Renal cortical epithelial cell (primary cell): ENCODE data around the gene CAMK2N2. TPM values are rescaled to one million over a fixed set of nuclear protein-coding genes. Genes with fewer than 3 reads are reported as not detected.

Experiments used
- DNase-seq: peaks from one replicate; pipeline ENCODE4 v3.0.0-alpha.2; 2011; ENCODE audit warnings: low read depth
- total RNA-seq: library from RNA; depleted of rRNA; stranded (reverse); fragments of >200 nt; gene quantifications from 2 replicates; pipeline ENCODE4 v1.2.3, GENCODE V29; 2014

The CAMK2N2 gene
- total RNA-seq, 1 donor from 2014 or later = 0.10 TPM

DNA sequence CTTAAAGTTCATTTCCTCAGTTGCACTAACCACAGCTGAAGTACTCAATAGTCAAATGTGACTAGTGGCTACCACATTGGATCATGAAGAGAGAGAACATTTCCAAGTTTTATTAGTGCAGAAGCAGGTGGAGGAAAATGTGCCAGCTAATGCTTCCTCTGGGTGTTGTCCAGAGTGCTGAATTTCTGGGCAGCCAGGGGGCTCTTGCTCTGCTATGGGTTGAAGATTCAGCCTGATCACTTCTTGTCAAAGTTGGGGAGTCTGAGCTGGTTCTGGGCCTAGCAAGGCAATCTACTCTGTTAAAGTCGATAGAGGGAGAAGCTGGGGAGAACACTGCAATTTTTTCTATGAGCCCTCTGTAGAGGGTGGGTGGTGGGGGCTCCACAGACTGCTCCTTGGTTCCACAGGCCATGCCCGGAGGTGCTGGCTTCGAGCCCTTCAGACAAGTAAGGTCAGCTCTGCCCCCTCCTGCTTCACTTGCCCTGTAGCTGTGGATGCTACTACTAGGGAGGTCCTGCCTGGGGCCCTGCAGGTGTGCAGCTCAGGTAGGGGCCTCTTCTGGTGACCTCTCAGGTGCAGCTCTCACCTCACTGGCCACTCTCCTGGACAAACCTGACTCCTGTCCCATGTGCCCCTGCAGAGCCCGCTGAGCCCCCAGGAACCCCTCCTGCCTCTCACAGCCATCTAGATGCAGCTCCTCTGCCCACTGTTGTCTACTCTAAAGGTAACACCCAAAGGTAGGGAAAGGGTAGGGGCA lies 20.8 kb downstream of the CAMK2N2 start:
- DNase-seq = no peak

DNA sequence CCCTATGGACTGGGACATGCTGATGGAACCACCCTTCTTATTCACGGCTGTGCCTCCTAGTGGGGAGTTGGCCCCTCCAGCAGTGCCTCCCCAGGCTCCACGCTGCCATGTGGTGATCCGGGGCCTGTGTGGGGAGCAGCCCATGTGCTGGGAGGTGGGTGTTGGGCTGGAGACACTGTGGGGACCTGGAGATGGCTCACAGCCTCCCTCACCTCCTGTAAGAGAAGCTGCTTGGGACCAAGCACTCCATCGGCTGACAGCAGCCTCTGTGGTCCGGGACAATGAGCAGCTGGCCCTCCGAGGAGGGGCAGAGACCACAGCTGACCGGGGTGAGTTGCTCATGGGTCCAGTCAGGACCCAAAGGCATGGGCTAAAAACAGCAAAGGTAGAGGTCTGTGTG lies 21.6 kb downstream of the CAMK2N2 start:
- no peak for DNase-seq

DNA sequence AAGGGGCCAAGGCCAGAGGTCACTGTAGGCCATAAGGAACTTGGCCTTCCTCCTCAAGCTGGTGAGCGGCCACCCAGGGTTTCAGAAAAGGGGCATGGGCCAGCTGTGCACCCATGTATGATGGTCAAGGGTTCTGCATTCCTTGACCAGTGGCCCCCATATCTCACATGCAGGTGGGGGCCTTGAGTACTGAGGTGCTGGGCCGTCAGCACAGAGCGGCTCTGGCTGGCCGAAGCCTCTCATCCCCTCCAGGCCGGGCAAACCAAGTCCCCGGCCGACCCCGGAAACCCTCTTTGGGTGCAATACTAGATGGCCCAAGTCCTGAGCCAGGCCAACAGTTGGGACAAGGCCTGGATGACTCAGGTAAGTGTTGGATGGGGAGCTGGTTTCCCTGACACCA lies 22.1 kb downstream of the CAMK2N2 start:
- DNase-seq = no peak

DNA sequence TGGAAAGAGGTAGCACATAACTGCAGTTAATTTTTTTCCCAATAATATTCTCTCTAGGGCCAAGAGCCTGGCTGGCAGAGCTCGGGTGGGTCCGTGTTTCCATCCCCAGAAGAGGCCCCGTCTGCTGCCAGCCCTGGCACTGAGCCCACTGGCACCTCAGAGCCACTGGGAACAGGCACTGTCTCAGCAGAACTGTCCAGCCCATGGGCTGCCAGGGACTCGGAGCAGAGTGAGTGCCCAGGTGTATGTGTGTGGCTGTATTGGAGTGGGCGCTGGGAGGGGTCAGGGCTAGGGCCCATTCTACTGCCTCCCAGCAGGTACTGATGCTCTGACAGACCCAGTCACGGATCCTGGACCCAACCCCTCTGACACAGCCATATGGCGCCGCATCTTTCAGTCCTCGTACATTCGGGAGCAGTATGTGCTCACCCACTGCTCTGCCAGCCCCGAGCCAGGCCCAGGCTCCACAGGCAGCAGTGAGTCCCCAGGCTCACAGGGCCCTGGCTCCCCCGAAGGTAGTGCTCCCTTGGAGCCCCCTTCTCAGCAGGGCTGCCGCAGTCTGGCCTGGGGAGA lies 23.0 kb downstream of the CAMK2N2 start:
- no peak for DNase-seq

DNA sequence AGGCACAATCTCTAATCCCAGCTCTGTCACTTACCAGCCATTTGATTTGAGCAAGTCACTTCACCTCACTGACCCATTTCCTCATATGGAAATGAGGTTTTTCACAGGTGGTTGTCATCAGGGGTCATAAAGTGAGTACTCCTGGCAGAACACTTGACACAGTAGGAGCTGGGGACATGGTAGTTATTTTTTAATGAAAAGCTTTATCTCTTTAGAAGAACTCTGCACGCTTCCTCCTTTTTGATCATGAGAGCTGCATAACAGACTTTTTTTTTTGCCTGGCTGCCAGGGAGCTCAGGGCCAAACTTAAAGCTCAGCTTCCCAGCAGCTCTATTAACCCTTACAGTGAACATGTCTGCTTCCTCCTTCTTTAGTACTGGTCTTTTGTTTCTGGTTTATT lies 23.5 kb downstream of the CAMK2N2 start:
- DNase-seq = no peak

DNA sequence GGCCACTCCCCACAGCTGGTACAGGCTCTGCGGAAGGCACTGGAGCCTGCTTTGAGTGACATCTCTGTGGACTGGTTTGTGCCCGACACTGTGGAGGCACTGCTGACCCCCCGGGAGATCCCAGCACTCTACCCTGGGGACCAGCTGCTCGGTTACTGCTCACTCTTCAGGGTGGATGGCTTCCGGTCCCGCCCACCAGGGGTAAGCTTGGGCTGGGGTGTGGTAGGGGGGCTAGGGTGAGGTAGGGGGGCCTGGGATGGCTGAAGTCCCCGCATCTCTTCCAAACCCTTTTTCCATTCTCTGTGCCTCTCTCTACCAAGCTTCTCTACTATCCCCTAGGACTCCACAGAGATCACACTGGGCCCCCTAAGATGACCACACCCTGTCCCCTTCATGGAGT lies 24.1 kb downstream of the CAMK2N2 start:
- no peak for DNase-seq

DNA sequence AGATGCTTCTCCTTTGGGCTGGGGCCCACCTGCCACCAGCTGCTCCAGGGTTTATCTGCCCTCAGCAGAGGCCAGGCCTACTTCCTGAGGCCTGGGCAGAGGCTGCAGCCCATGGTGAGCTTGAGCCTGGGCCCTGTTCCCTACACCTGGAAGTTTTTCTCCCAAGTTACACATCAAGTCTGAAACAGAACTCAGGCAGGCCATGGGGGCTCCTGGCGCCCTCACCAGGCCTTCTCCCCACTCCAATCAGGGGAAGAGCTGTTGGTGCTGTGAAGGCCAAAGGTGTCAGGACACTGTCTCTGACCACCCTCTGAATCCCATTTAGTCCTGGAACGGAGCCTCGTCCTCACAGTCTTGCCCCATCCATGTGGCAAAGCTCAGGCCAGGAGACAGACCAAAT lies 24.7 kb downstream of the CAMK2N2 start:
- no peak for DNase-seq

DNA sequence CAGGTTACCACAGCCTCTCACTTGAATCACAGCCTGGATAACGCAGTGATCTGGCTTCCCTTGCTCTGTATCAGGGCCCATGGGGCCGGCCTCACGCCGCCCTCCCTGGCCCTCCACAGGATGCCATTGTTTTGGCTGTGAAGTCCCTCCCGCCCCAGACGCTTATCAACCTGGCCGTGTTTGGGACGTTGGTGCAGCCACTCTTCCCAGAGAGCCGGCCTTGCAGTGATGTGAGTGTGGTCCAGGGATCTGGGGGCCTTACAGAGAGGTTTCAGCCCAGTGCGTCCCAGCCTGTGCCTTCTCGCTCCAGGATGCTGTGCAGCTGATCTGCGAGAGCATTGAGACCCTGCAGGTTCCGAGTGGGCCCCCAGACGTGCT lies 25.3 kb downstream of the CAMK2N2 start:
- no peak for DNase-seq

DNA sequence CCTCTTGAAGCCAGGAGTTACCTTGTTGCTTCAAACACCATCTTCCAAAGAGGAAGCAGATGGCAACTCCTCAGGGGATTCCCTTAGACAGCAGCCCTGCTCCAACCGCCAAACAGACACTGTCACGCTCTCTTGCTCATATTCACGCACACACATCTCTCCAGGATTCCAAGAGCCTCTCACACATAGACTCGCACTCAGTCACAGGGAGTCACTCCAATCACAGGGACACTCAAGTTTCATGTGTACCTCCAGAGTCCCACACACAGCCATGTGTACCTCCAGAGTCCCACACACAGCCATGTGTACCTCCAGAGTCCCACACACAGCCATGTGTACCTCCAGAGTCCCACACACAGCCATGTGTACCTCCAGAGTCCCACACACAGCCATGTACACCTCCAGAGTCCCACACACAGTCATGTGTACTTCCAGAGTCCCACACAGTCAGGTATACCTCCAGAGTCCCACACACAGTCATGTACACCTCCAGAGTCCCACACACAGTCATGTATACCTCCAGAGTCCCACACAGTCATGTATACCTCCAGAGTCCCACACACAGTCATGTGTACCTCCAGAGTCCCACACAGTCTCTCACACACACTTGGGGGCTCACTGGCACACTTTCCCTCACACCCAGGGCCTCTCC lies 25.8 kb downstream of the CAMK2N2 start:
- DNase-seq = no peak

DNA sequence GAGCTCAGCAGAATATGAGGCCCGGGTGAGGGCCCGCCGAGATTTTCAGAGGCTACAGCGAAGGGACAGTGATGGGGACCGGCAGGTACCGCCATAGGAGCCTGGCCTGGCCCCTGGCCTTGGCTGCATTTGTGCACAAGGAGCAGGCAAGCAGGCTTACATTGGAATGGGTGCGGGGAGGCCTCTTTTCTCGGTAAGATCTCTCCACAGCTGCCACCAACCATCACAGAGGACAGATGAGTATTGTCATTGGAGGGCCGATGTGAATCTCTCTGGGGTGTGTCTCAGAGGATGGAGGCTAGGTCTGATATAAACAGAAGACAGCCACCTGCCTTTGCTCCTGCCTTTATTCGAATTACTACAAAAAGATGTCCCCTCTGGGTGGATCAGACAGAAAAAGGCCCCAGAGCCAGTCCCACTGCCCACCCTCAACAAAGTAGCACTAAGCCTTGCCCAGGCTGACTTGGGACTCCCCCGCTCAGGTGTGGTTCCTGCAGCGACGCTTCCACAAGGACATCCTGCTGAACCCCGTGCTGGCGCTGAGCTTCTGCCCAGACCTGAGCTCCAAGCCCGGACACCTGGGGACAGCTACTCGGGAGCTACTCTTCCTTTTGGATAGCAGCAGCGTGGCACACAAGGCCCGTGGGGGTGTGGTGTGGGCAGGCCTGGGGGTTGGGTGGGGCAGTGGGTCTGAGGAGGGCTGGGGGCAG lies 26.5 kb downstream of the CAMK2N2 start:
- DNase-seq = no peak

DNA sequence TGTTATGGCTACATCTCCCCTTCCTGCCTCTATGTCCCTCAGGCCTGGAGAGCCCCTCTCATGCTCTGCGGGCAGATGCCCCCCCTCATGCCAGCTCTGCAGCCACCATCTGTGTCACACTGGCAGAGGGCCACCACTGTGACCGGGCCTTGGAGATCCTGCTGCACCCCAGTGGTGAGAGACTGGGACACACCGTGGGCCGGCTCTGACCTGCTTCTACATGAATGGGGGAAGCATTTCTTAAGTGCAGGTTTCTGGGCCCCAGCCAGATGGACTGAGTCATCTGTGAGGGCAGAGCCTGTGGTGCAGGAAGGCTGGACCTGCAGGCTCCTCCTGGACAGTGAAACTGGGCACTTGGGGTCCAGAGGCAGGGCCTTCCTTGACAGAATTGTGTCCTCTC lies 27.1 kb downstream of the CAMK2N2 start:
- peak; percentile 92 for DNase-seq

DNA sequence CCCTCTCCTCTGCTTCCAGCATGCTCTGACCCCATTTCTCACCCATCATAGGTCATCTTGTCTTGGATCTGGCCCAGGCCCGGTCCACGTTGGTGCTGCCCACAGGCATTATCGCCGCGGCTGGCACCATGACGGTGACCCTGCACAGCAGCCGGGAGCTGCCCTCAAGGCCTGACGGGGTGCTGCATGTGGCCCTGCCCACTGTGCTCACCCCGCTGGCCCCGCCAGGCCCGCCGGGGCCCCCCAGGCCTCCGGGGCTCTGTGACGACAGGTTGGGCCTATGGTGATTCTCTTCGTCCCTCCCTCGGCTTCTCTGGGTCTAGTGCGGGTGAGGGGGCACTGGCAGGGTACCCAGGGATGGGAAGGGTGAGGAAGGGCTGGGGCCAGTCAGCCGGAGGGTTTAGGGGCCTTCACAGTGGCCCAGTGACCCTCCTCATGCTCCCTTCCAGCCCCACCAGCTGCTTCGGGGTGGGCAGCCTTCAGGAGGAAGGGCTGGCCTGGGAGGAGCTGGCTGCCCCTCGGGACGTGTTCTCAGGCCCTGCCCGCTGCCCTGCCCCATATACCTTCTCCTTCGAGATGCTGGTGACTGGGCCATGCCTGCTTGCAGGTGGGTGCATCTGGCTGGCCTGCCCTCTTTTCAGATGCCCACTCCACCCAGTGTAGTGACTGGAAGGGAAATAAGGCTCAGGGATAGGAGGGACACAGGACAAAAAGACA lies 28.1 kb downstream of the CAMK2N2 start:
- DNase-seq = no peak

DNA sequence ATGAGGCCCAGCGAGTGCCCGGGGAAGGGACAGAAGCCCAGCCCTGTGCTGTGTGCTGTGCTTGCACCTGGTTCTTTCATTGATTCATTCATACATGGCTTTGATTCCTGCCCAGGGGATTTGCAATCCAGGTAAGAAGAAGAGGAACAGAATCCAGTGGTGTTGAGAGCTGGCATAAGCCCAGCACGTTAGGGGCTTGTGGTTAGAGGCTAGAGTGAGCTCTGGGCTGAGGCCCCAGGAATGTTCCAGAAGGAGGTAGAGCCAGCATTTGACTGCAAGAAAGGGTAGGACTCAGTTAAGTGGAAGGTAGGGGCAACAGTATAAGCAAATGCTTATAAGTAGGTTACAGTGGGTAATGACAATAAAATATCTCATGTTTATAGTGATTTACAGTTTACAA lies 29.7 kb downstream of the CAMK2N2 start:
- peak; percentile 16 for DNase-seq

DNA sequence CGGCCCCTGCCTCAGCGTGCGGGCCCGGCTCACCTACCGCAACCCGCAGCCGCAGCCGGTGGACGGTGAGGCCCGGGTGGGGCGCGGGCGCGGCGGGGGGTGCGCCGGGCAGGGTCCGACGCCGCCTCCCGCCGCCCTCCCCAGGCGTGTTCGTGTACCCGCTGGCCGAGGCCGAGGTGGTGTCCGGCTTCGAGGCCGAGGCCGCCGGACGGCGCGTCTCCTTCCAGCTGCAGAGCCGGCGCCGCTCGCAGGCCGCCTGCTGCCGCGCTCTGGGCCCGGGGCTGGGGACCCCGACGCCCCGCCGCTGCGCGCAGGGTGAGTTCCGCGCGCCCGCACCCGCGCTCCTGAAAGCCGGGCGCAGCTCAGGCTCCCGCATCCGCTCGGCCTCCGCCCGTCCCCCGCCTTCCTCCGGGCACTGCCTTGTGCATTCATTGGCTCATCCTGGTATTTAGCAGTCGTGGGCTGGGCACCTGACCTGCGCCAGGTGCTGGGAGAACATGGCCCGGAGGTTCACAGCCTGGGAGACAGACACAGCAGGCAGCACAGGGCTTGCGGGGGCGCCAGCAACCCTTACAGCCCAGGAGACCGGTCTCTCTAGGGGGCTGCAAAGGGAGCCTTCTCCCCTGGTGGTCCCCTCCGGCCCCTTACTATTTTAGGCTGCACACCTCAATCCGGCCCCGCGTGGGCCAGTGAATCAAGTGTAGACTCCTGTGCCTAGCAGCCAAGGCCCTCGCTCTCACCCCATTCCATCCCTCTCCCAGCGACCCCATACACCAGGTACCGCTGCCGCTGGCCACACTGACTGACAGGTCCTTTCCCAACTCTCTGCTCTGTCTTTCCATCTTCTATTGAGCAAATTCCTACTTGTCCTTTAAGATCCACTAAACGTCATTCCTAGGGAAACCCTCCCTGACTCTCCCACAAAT lies 30.5 kb downstream of the CAMK2N2 start:
- DNase-seq = no peak

DNA sequence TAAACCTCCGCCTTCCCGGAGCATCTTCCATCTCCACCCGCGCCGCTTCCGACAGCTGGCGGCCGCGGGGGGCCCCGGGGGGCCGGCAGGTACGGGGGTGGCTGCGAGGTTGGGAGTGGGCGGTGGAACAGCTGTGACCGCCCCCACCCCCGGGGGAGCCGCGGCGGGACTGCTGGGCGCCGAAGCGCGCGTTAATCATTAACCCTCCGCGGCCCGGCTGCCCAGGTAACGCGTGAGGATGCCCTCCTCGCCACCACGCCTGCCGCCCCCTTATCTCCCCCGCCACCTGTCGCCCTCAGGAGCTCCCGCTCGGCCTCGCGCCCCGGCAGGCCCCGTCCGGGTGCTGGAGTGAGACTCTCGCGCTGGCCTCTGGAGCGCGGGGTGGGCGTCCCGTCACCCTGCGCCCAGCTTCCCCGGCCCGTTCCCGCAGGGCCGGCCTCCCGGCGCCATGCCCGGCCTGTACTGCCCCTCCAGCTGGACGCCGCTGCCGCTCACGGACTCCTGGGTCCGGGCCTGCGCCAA lies 31.2 kb downstream of the CAMK2N2 start:
- DNase-seq = no peak

DNA sequence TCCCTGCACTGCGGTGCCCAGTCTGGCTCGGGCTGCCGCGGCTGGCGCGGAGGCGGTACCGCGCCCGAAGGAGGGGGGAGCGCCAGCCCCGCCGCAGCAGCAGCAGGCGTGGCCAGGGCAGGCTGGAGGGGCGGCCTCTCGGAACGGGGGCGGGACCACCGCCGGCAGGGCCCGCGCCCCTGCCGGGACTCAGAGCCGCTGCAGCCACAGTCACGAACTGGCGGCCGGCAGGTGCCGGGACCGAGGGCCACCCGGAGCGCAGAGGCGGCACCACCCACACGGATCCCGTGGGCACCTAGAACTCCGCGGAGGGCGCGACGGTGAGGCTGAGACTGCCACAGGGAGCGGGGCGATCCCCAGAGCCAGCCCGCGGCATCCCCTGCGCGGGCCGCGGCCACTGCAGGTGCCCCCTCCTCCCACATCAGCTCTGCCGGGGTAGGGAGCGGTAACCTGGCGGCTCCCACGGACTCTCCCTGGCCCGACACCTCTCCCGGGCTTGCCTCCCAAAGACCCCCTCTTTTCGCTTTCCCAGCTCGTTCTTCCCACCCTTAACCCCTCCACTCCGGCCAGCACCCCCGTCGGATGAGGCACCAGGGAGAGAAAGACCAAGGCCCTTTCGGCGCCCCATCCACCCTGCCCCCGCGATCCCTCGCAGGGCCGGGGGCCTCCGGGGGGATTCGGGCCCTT lies 31.8 kb downstream of the CAMK2N2 start, which contains the start of gene VWA5B2:
Gene VWA5B2, plus strand, starts transcription at position 192 of the 687 bp plus-strand sequence. CDS start 944 bp downstream, outside the sequence.
- no peak for DNase-seq

DNA sequence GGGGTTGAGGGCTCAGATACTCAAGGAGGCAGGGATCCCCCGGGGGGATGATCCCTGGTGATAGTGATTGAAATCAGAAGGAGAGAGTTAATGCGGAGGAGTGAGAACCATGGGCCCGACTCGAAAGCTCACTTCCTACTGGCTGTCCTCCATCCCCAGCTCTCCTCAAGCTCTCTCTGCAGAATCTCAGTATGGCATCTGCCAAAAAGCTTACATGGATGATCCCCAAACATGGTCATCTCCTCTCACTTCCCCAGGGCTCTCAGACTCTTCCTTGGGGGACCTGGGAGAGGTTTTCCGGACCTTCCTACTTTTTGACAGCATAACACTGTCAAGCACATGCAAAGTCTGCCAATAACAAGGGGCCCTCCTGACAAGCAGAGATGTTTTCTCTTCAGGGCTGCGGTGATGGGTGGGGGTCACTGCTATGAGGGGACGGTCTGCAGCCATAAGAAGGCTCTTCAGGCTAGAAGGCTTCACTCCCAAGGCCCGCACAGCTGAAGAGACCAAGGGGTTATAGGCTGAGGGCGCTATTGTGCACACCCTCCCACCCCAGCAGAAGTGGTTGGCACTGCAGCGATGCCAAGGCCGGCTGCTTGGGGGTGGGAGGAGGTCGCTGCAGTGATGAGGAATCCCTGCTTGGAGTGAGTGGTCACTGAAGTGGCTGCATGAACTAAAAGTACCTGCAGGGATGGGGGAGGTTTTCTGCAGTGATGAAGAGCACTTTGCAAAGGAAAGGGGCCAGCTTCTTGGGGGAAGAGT lies 32.8 kb downstream of the CAMK2N2 start:
- DNase-seq = no peak

DNA sequence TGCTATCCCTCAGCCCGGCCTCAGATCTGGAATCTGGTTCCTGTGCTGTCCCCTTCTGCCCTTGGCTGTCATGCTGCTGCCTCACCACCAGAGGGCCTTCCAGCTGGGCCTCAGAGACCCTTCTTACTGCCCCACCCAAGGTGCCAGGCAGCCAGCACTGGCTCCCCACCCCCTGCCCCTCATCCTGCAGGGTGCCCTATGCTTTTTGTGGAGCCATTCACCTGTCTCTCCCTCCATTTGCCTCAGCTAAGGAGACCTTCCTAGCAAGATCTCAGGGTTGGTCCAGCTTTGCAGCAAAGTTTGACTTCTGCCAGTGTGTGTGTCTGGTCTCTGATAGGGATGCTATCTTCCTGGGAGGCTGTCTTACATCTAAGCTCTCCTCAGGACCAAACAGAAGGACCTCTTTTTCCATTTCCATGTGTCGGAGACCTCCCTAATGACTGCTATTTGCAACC lies 33.8 kb downstream of the CAMK2N2 start:
- DNase-seq = no peak

DNA sequence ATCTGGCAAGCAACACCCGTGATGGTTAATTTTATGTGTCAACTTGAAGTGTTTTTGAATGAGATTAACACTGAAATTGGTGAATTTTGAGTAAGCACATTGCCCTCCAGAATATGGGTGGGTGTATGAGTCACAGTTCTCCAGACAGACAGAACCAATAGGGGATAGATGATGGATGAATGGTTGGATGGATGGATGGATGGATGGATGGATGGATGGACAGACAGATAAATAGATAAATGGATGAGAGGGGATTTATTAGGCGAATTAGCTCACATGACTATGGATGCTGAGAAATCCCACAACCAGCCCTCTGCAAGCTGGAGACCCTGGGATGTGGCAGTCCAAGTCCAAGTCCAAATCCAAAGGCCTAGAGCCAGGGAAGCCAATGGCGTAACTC lies 37.4 kb downstream of the CAMK2N2 start:
- no peak for DNase-seq
